H1 (cell line): ENCODE data around the gene C12orf43. TPM values are rescaled to one million over a fixed set of nuclear protein-coding genes. Genes with fewer than 3 reads are reported as not detected.

Experiments
- CTCF ChIA-PET: fragments of 300-600 bp; sonication (Branson Sonifier 250); formaldehyde crosslinking; loops from one replicate; lab custom pipeline; 2021; ENCODE audit not compliant: partially characterized antibody; lab: Charles Lee
- POLR2A ChIA-PET: fragments of 300-600 bp; sonication (Branson Sonifier 250); formaldehyde crosslinking; loops from one replicate; lab custom pipeline; 2021; ENCODE audit warnings: inconsistent platforms; ENCODE audit not compliant: partially characterized antibody; lab: Charles Lee
- DNase-seq, 2 experiments: peaks; one replicate each; pipeline versions ENCODE4 v3.0.0 to v3.0.0-alpha.2; 2010 to 2022; ENCODE audit warnings: low spot score in 2 of 2, low read depth in 1 of 2, mixed read lengths in 1 of 2
- FAIRE-seq: peaks from 2 replicates; lab custom pipeline; 2011; peaks lifted over from hg19 to GRCh38; lab: Jason Lieb, UNC
- H2AFZ ChIP-seq: 2 replicates; pipeline ENCODE4 v1.8.1; 2012; ENCODE audit warnings: low read length, inconsistent platforms
- H2AK5ac ChIP-seq: 2 replicates; pipeline ENCODE4 v1.6.1; 2013; ENCODE audit warnings: low read depth, low read length
- H2BK120ac ChIP-seq: replicated peaks from 2 replicates; pipeline ENCODE3; 2013; ENCODE audit warnings: low read depth, low read length, inconsistent platforms
- H2BK12ac ChIP-seq: 2 replicates; pipeline ENCODE4 v1.6.1; 2013; ENCODE audit warnings: low read depth, low read length
- H2BK15ac ChIP-seq: 2 replicates; pipeline ENCODE4 v1.6.1; 2013; ENCODE audit warnings: low read length
- H2BK20ac ChIP-seq: 2 replicates; pipeline ENCODE4 v1.6.1; 2013; ENCODE audit warnings: low read length
- H2BK5ac ChIP-seq: 2 replicates; pipeline ENCODE4 v1.6.1; 2013; ENCODE audit warnings: low read depth, low read length
- H3K14ac ChIP-seq: 2 replicates; pipeline ENCODE4 v1.6.1; 2013; ENCODE audit warnings: inconsistent platforms; ENCODE audit not compliant: insufficient read length
- H3K18ac ChIP-seq: 2 replicates; pipeline ENCODE4 v1.6.1; 2013; ENCODE audit warnings: low read length; ENCODE audit errors: extremely low read depth
- H3K23ac ChIP-seq: 2 replicates; pipeline ENCODE4 v1.6.1; 2013; ENCODE audit warnings: inconsistent platforms; ENCODE audit not compliant: insufficient read length
- H3K23me2 ChIP-seq: 2 replicates; pipeline ENCODE4 v1.6.1; 2013; ENCODE audit warnings: low read depth, low read length
- H3K27ac ChIP-seq: 2 replicates; pipeline ENCODE4 v1.6.1; 2011; ENCODE audit warnings: low read depth, low read length, inconsistent platforms
- H3K27me3 ChIP-seq, 4 experiments: replicated peaks in 1 of 4; 1 replicate in 1 of 4; 2 replicates in 3 of 4; pipeline versions ENCODE4 v1.6.1 to v1.8.1; 2011 to 2013; ENCODE audit warnings: low read length in 3 of 4, mild to moderate bottlenecking in 3 of 4, inconsistent platforms in 2 of 4, mixed read lengths in 2 of 4, moderate library complexity in 1 of 4; ENCODE audit not compliant: control insufficient read depth in 3 of 4, insufficient read depth in 3 of 4; ENCODE audit errors: extremely low read depth in 1 of 4
- H3K36me3 ChIP-seq, 4 experiments: 2 replicates each; pipeline versions ENCODE4 v1.6.1 to v1.8.1; 2011 to 2013; ENCODE audit warnings: mild to moderate bottlenecking in 4 of 4, low read length in 3 of 4, moderate library complexity in 2 of 4, control low read depth in 1 of 4, inconsistent platforms in 1 of 4; ENCODE audit not compliant: insufficient read depth in 4 of 4, control insufficient read depth in 2 of 4
- H3K4ac ChIP-seq: replicated peaks from 2 replicates; pipeline ENCODE3; 2013; ENCODE audit warnings: low read length, low read depth, mixed read lengths, inconsistent platforms; ENCODE audit not compliant: insufficient read length
- H3K4me1 ChIP-seq, 4 experiments: replicated peaks in 1 of 4; 1 replicate in 1 of 4; 2 replicates in 3 of 4; pipeline versions ENCODE4 v1.6.1 to v1.8.1; 2011 to 2013; ENCODE audit warnings: low read length in 3 of 4, inconsistent platforms in 2 of 4, mixed read lengths in 1 of 4; ENCODE audit not compliant: insufficient read depth in 4 of 4, control insufficient read depth in 3 of 4
- H3K4me2 ChIP-seq, 2 experiments: 2 replicates each; pipeline versions ENCODE4 v1.6.1 to v1.8.1; 2011 to 2013; ENCODE audit warnings: low read depth in 2 of 2, low read length in 2 of 2, control low read depth in 1 of 2, inconsistent platforms in 1 of 2, mild to moderate bottlenecking in 1 of 2; ENCODE audit not compliant: insufficient read depth in 1 of 2
- H3K4me3 ChIP-seq, 4 experiments: fragments of 200-600, 300-600 bp in 1 of 4; sonication (generic), shearing (Covaris generic), sonication (Bioruptor Twin) in 1 of 4; 2 replicates each; pipeline versions ENCODE4 v1.5.1 to v1.8.1; 2011 to 2016; ENCODE audit warnings: low read length in 4 of 4, low read depth in 3 of 4, control low read depth in 2 of 4, inconsistent platforms in 2 of 4, mild to moderate bottlenecking in 2 of 4, mixed read lengths in 1 of 4, moderate library complexity in 1 of 4; ENCODE audit not compliant: insufficient read depth in 2 of 4; ENCODE audit errors: extremely low read depth in 1 of 4
- H3K56ac ChIP-seq: replicated peaks from 2 replicates; pipeline ENCODE3; 2013; ENCODE audit warnings: low read depth, mild to moderate bottlenecking, mixed read lengths, low read length, inconsistent platforms; ENCODE audit not compliant: insufficient read length
- H3K79me1 ChIP-seq: 2 replicates; pipeline ENCODE4 v1.6.1; 2013; ENCODE audit warnings: low read depth, low read length, control low read depth
- H3K79me2 ChIP-seq, 2 experiments: 2 replicates each; pipeline versions ENCODE4 v1.6.1 to v1.8.1; 2012 to 2013; ENCODE audit warnings: low read length in 2 of 2, mild to moderate bottlenecking in 2 of 2, inconsistent platforms in 1 of 2; ENCODE audit not compliant: insufficient read depth in 2 of 2, control insufficient read depth in 1 of 2
- H3K9ac ChIP-seq, 4 experiments: replicated peaks in 1 of 4; 1 replicate in 1 of 4; 2 replicates in 3 of 4; pipeline versions ENCODE4 v1.6.1 to v1.8.1; 2011 to 2013; ENCODE audit warnings: low read depth in 3 of 4, low read length in 3 of 4, control low read depth in 2 of 4, mild to moderate bottlenecking in 2 of 4, moderate library complexity in 2 of 4, inconsistent platforms in 1 of 4; ENCODE audit errors: extremely low read depth in 1 of 4
- H3K9me3 ChIP-seq, 2 experiments: 2 replicates each; pipeline versions ENCODE4 v1.6.1 to v1.8.1; 2012 to 2013; ENCODE audit warnings: mild to moderate bottlenecking in 2 of 2, moderate library complexity in 2 of 2, control low read depth in 1 of 2, inconsistent platforms in 1 of 2, low read depth in 1 of 2, low read length in 1 of 2, mixed read lengths in 1 of 2; ENCODE audit not compliant: insufficient read depth in 2 of 2
- H4K20me1 ChIP-seq, 2 experiments: replicated peaks in 1 of 2; 2 replicates each; pipeline versions ENCODE3 to v1.8.1; 2011 to 2013; ENCODE audit warnings: inconsistent platforms in 2 of 2, low read length in 2 of 2, mild to moderate bottlenecking in 1 of 2; ENCODE audit not compliant: insufficient read depth in 2 of 2, control insufficient read depth in 1 of 2
- H4K5ac ChIP-seq: 2 replicates; pipeline ENCODE4 v1.6.1; 2013; ENCODE audit warnings: low read length, low read depth, mixed read lengths, inconsistent platforms; ENCODE audit not compliant: insufficient read length
- H4K8ac ChIP-seq: 2 replicates; pipeline ENCODE4 v1.8.0; 2013; ENCODE audit warnings: mild to moderate bottlenecking, moderate library complexity, low read length, inconsistent platforms; ENCODE audit not compliant: insufficient read depth; ENCODE audit errors: extremely low read depth
- H4K91ac ChIP-seq: replicated peaks from 2 replicates; pipeline ENCODE3; 2013; ENCODE audit warnings: low read length, mixed read lengths, inconsistent platforms; ENCODE audit not compliant: insufficient read length
- KDM1A ChIP-seq: fragments of 200-600, 300-600 bp; sonication (generic); IDR thresholded peaks from 2 replicates; pipeline ENCODE4 v1.7.1; 2016; ENCODE audit warnings: mild to moderate bottlenecking, low read length, borderline replicate concordance
- SIX5 ChIP-seq: IDR thresholded peaks from 2 replicates; pipeline ENCODE4 v1.6.1; 2011; ENCODE audit warnings: mild to moderate bottlenecking, low read depth, low read length
- WGBS, 2 experiments: shearing (Covaris generic) in 1 of 2; methylation state at CpG; one replicate each; pipeline versions ENCODE4 v1.1.6 to v1.1.7; 2013 to 2015; ENCODE audit warnings: low lambda C conversion rate in 2 of 2, mixed read lengths in 2 of 2, inconsistent platforms in 1 of 2, low coverage in 1 of 2, missing lambda C conversion rate in 1 of 2; ENCODE audit not compliant: insufficient replicate concordance in 2 of 2, insufficient coverage in 1 of 2, insufficient read length in 1 of 2; ENCODE audit errors: extremely low coverage in 1 of 2, missing lambda C conversion rate in 1 of 2; 5-methylcytosine and 5-hydroxymethylcytosine counted together
- polyA plus RNA-seq, 7 experiments: library from polyadenylated mRNA; depleted of rRNA in 3 of 7; stranded (reverse) in 5 of 7; unstranded in 2 of 7; fragments of >200 nt in 5 of 7; fragments of 200-250 nt in 2 of 7; gene quantifications; 1 replicate in 5 of 7; 2 replicates in 1 of 7; 4 replicates in 1 of 7; pipeline versions ENCODE4 v1.2.1 to v1.2.3, GENCODE V29; 2011 to 2013; ENCODE audit warnings: missing spikeins in 2 of 7, mixed read lengths in 2 of 7
- total RNA-seq: library from RNA; stranded (reverse); fragmentation: NEBNext Ultra II Directional; extraction: Animal tissue kit (Norgen Biotek cat#: 25700); gene quantifications from 2 replicates; pipeline ENCODE4 v1.2.1, GENCODE V29; 2021

Gene C12orf43
- total and polyA plus RNA-seq, 2 of the 8 experiments (the other 6 are each of a cell fraction or from before 2014, with no cell fraction given), result 9.2 to 22.3 TPM

DNA sequence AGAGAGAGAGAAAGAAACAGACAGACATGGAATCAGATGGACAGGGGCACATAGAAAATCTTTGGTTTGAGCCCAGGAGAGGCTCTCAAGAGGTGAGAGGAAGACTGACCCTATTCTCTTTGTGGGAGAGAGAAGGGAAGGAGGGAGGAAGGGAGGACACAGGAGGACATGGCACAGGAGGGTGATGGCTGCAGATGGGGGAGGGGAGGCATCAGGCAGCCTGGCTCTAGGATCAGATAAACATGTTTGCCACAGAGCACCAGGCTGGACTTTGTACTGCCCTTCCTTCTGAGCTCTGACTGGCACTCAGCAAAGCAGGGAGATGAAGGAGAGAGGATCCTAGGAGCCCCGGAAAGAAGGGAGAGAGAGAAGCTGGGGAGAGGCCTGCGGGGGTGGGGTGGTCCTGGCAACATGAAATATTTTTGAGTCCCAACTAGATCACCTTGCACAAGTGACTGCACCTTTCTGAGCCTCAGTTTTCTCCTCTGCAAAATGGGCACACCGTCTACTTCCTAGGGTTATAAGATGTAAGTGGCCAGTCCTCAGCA is 31.9 kb downstream of the C12orf43 start:
- Histone ChIP-seq H3K4me2 (peak overlapping the region in 1 of 2 experiments; percentile 19; a peak in 1 of 4 replicates), H2BK20ac (no peak overlapping the region), H2BK120ac (no peak overlapping the region), H3K56ac (no peak overlapping the region), H2AK5ac (no peak overlapping the region), H4K20me1 (no peaks in the 10 kb centered on the region), H3K79me2 (no peaks in the 10 kb centered on the region), H3K23ac (no peak overlapping the region), H3K18ac (no peak overlapping the region), H4K8ac (no peak overlapping the region), H3K4me1 (peaks cover 0 to 11% (median 1%) of the 10 kb centered on the region in 4 experiments; a peak in 4 of 7 replicates), H3K4me3 (no peak overlapping the region), H4K5ac (no peak overlapping the region), H2BK15ac (no peak overlapping the region), H3K14ac (no peak overlapping the region), H2BK5ac (no peak overlapping the region), H4K91ac (no peak overlapping the region), H3K9ac (no peak overlapping the region), H3K9me3 (no peaks in the 10 kb centered on the region), H3K23me2 (peaks cover 10% of the 10 kb centered on the region; the same call in 1 of the 2 replicates), H3K27me3 (no peaks in the 10 kb centered on the region), H3K79me1 (no peaks in the 10 kb centered on the region), H3K4ac (no peak overlapping the region), H2BK12ac (peak overlapping the region; percentile 60; the same call in 1 of the 2 replicates), H2AFZ (peak overlapping the region; percentile 48; the same call in 1 of the 2 replicates), H3K27ac (no peak overlapping the region; the same call in 1 of the 2 replicates), H3K36me3 (no peaks in the 10 kb centered on the region)
- POLR2A ChIA-PET, result interaction anchor here (0.8 to 1.8 kb wide), 3 partner anchors 7 to 17 kb away, joined by 3 to 4 read pairs (median 4); no protein-coding TSS in a partner anchor
- peak; percentile 52; the same call in 1 of the 2 replicates for TF ChIP-seq KDM1A
- no peak for TF ChIP-seq SIX5
- CTCF ChIA-PET, result interaction anchor here (0.6 to 2.4 kb wide), 8 partner anchors 8 to 359 kb away, joined by 3 to 8 read pairs (median 5); no protein-coding TSS in a partner anchor
- no peak for FAIRE-seq
- WGBS, 2 experiments, result 82% methylated on average over 3 of the region's 3 CpGs; no CpG with 5 or more reads in 1 of the 2 experiments
- DNase-seq, result no peak
